GM23338 (cell line): ENCODE results near the gene CRHR1. TPM values are rescaled to one million over a fixed set of nuclear protein-coding genes. Genes with fewer than 3 reads are reported as not detected.

ENCODE experiments used
- ATAC-seq: fragments of 200-7000 bp; cut with Tn5 transposase; 3 replicates; pipeline ENCODE4 v1.9.1; 2020
- DNase-seq: peaks from one replicate; pipeline ENCODE4 v3.0.0-alpha.2; 2015; ENCODE audit warnings: low spot score
- H2AFZ ChIP-seq: fragments of 200-600 bp; sonication (generic); 2 replicates; pipeline ENCODE4 v1.8.0; 2016; ENCODE audit warnings: antibody characterized with exemption, mild to moderate bottlenecking, moderate library complexity
- H3F3A ChIP-seq: fragments of 200-600 bp; sonication (generic); replicated peaks from 2 replicates; pipeline ENCODE4 v1.8.0; 2017; ENCODE audit warnings: antibody characterized with exemption, mixed run types, low read depth
- H3K27ac ChIP-seq: fragments of 200-600 bp; sonication (generic); 2 replicates; pipeline ENCODE4 v1.6.1; 2016; ENCODE audit warnings: low read depth
- H3K27me3 ChIP-seq: fragments of 200-600 bp; sonication (generic); 2 replicates; pipeline ENCODE4 v1.8.0; 2016; ENCODE audit warnings: mild to moderate bottlenecking, mixed run types, moderate library complexity; ENCODE audit not compliant: insufficient read depth
- H3K36me3 ChIP-seq: fragments of 200-600 bp; sonication (generic); 2 replicates; pipeline ENCODE4 v1.8.0; 2016; ENCODE audit warnings: mild to moderate bottlenecking; ENCODE audit not compliant: insufficient read depth
- H3K4me1 ChIP-seq: fragments of 200-600 bp; sonication (generic); 2 replicates; pipeline ENCODE4 v1.8.0; 2016; ENCODE audit warnings: mild to moderate bottlenecking, moderate library complexity; ENCODE audit not compliant: insufficient read depth
- H3K4me2 ChIP-seq: fragments of 200-600 bp; sonication (generic); 2 replicates; pipeline ENCODE4 v1.7.1; 2017; ENCODE audit warnings: mixed run types
- H3K4me3 ChIP-seq: fragments of 200-600 bp; sonication (generic); 2 replicates; pipeline ENCODE4 v1.6.1; 2016; ENCODE audit warnings: mixed run types
- H3K79me2 ChIP-seq: fragments of 200-600 bp; sonication (generic); replicated peaks from 2 replicates; pipeline ENCODE4 v1.8.0; 2017; ENCODE audit warnings: mild to moderate bottlenecking; ENCODE audit not compliant: insufficient read depth
- H3K9me2 ChIP-seq: fragments of 200-600 bp; sonication (generic); 2 replicates; pipeline ENCODE4 v1.8.0; 2017; ENCODE audit not compliant: insufficient read depth
- H4K20me1 ChIP-seq: fragments of 200-600 bp; sonication (generic); replicated peaks from 2 replicates; pipeline ENCODE4 v1.8.0; 2017; ENCODE audit warnings: mild to moderate bottlenecking; ENCODE audit not compliant: insufficient read depth
- H3K27ac Mint-ChIP-seq: 2 replicates; pipeline ENCODE4 v1.8.0; 2020; ENCODE audit warnings: inconsistent platforms, mild to moderate bottlenecking, moderate library complexity, mixed read lengths
- H3K27me3 Mint-ChIP-seq: 3 replicates; pipeline ENCODE4 v1.8.0; 2022; ENCODE audit warnings: low read depth, mild to moderate bottlenecking, moderate library complexity, mixed read lengths, inconsistent platforms; ENCODE audit not compliant: insufficient read depth, poor library complexity
- H3K36me3 Mint-ChIP-seq: 3 replicates; pipeline ENCODE4 v1.8.0; 2021; ENCODE audit warnings: low read depth, mild to moderate bottlenecking, inconsistent platforms, moderate library complexity, mixed read lengths
- H3K4me1 Mint-ChIP-seq: 3 replicates; pipeline ENCODE4 v1.8.0; 2020; ENCODE audit warnings: mild to moderate bottlenecking, inconsistent platforms, mixed read lengths
- H3K4me3 Mint-ChIP-seq: 3 replicates; pipeline ENCODE4 v1.8.0; 2021; ENCODE audit warnings: moderate library complexity, mild to moderate bottlenecking, inconsistent platforms, mixed read lengths
- H3K9me3 Mint-ChIP-seq: 3 replicates; pipeline ENCODE4 v1.8.0; 2020; ENCODE audit warnings: moderate library complexity, mild to moderate bottlenecking, inconsistent platforms, mixed read lengths
- CREB1 ChIP-seq: fragments of 250-450 bp; sonication (Bioruptor Pico); IDR thresholded peaks from 2 replicates; pipeline ENCODE4 v1.5.0; 2020; ENCODE audit warnings: low read depth, mild to moderate bottlenecking, moderate library complexity
- CTCF ChIP-seq, 2 experiments: fragments of 200-600 bp in 1 of 2; sonication (generic) in 1 of 2; conservative IDR thresholded peaks; 2 replicates each; pipeline versions ENCODE4 v1.5.1 to v1.6.1; 2016 to 2017; ENCODE audit warnings: antibody characterized with exemption in 2 of 2, low read depth in 2 of 2, mild to moderate bottlenecking in 2 of 2, moderate library complexity in 1 of 2
- ETS1 ChIP-seq: IDR thresholded peaks from 2 replicates; pipeline ENCODE4 v1.6.1; 2016; ENCODE audit warnings: antibody characterized with exemption
- EZH2 ChIP-seq: fragments of 200-600 bp; sonication (generic); IDR thresholded peaks from one replicate; pipeline ENCODE4 v1.8.0; 2017; ENCODE audit warnings: antibody characterized with exemption, mild to moderate bottlenecking, low read depth; ENCODE audit not compliant: unreplicated experiment
- EZH2phosphoT487 ChIP-seq: fragments of 200-600 bp; sonication (generic); IDR thresholded peaks from one replicate; pipeline ENCODE4 v1.8.1; 2018; ENCODE audit warnings: antibody characterized with exemption; ENCODE audit not compliant: unreplicated experiment
- JUNB ChIP-seq: IDR thresholded peaks from one replicate; pipeline ENCODE4 v1.6.1; 2016; ENCODE audit warnings: antibody characterized with exemption; ENCODE audit not compliant: unreplicated experiment
- NANOG ChIP-seq: IDR thresholded peaks from 2 replicates; pipeline ENCODE4 v1.6.1; 2016; ENCODE audit warnings: antibody characterized with exemption, borderline replicate concordance
- POLR2AphosphoS5 ChIP-seq: IDR thresholded peaks from 2 replicates; pipeline ENCODE4 v1.6.1; 2016; ENCODE audit warnings: antibody characterized with exemption, low read depth
- REST ChIP-seq: IDR thresholded peaks from one replicate; pipeline ENCODE4 v1.6.1; 2018; ENCODE audit warnings: antibody characterized with exemption; ENCODE audit not compliant: unreplicated experiment
- STAT1 ChIP-seq: IDR thresholded peaks from one replicate; pipeline ENCODE4 v1.6.1; 2016; ENCODE audit warnings: antibody characterized with exemption; ENCODE audit not compliant: unreplicated experiment
- ZNF114 ChIP-seq: fragments of 250-450 bp; sonication (Bioruptor Pico); IDR thresholded peaks from 2 replicates; pipeline ENCODE4 v1.5.0; 2020; ENCODE audit warnings: mild to moderate bottlenecking, moderate library complexity
- ZNF331 ChIP-seq: fragments of 250-450 bp; sonication (Bioruptor Pico); IDR thresholded peaks from 2 replicates; pipeline ENCODE4 v1.5.0; 2020; ENCODE audit warnings: low read depth, mild to moderate bottlenecking, moderate library complexity
- ZNF462 ChIP-seq: fragments of 250-450 bp; sonication (Bioruptor Pico); IDR thresholded peaks from 2 replicates; pipeline ENCODE4 v1.5.0; 2020; ENCODE audit warnings: mild to moderate bottlenecking, moderate library complexity
- polyA plus RNA-seq: library from polyadenylated mRNA; unstranded; fragments of >200 nt; fragmentation: Nextera tagmentation; extraction: Ambion mirVana; gene quantifications from 2 replicates; pipeline ENCODE4 v1.2.1, GENCODE V29; 2016
- total RNA-seq: library from RNA; depleted of rRNA; stranded (reverse); fragments of >200 nt; shearing (Covaris generic); gene quantifications from 2 replicates; pipeline ENCODE4 v1.2.3, GENCODE V29; 2014

Gene CRHR1
- total and polyA plus RNA-seq, 2 experiments from 2014 or later, result 0.19 to 0.76 TPM

GRCh38 chr17:45838751-45839295 lies 54.7 kb downstream of the CRHR1 start:
- Mint-ChIP-seq H3K4me3 (no peak overlapping the region), H3K27me3 (peaks cover 11% of the 10 kb centered on the region), H3K9me3 (no peaks in the 10 kb centered on the region), H3K36me3 (no peaks in the 10 kb centered on the region), H3K27ac (no peak overlapping the region), H3K4me1 (no peaks in the 10 kb centered on the region; the same call in 2 of the 3 replicates)
- no peak for ATAC-seq
- no peaks in the 10 kb centered on the region for H3K27me3 ChIP-seq
- no peak overlapping the region for H3K4me2 ChIP-seq
- H2AFZ ChIP-seq, result no peak overlapping the region
- no peaks in the 10 kb centered on the region for H3F3A ChIP-seq
- no peak for DNase-seq
- no peaks in the 10 kb centered on the region for H3K79me2 ChIP-seq
- H3K27ac ChIP-seq, result no peak overlapping the region
- no peaks in the 10 kb centered on the region for H3K36me3 ChIP-seq
- H3K4me3 ChIP-seq, result no peak overlapping the region
- no peaks in the 10 kb centered on the region for H4K20me1 ChIP-seq
- H3K4me1 ChIP-seq, result no peaks in the 10 kb centered on the region
- no peaks in the 10 kb centered on the region for H3K9me2 ChIP-seq
- no peak for TF ChIP-seq ZNF114
- TF ChIP-seq CTCF (conservative IDR thresholded peaks at IDR 0.05; ENCODE audit: low read depth in 2 of 2), result no peak
- TF ChIP-seq ZNF462 (CRISPR knock-in tag), result no peak
- no peak for TF ChIP-seq NANOG
- TF ChIP-seq JUNB, result no peak
- no peak for TF ChIP-seq ETS1
- no peak for TF ChIP-seq CREB1 (CRISPR knock-in tag)
- no peak for TF ChIP-seq ZNF331 (CRISPR knock-in tag)
- TF ChIP-seq REST, result no peak
- TF ChIP-seq POLR2AphosphoS5, result no peak
- no peak for TF ChIP-seq EZH2phosphoT487
- no peak for TF ChIP-seq EZH2
- no peak for TF ChIP-seq STAT1
